ENCODE results near the gene SHC2. TPM values are rescaled to one million over a fixed set of nuclear protein-coding genes. Genes with fewer than 3 reads are reported as not detected.

SHC2 gene
- total and polyA plus RNA-seq, 2 of the 13 experiments (the other 11 are each of a cell fraction or from before 2014, with no cell fraction given), result 9.0 to 18.3 TPM

GRCh38 chr19:441213-441836 is 19.5 kb downstream of the SHC2 start:
- no peak for FAIRE-seq
- in situ Hi-C loops (cut with HindIII; ENCODE audit: extremely low pct_ligation_motif_present, low pct_unique_long_range_greater_than_20kb), result no loop called here
- no peak overlapping the region for H3K27ac ChIP-seq (ENCODE audit: extremely low read length, insufficient read depth, low read length)

More at GRCh38 chr19:441213-441836, 19.5 kb downstream of the SHC2 start:
- no peak overlapping the region for H3K9ac ChIP-seq (ENCODE audit: insufficient read depth, low read depth, low read length)
- WGBS (ENCODE audit: low lambda C conversion rate), result 83% methylated on average over 23 of the region's 23 CpGs
- ChIA-PET CTCF (ENCODE audit: low intra/inter-chr PET ratio, low total read pairs) (no interaction called here), POLR2A (no interaction called here)
- ATAC-seq (no peak), DNase-seq (ENCODE audit: low spot score) (no peak)
- TF ChIP-seq TBX3 (IDR thresholded peaks at IDR 0.05; ENCODE audit: borderline replicate concordance), result no peak
- no peak for TF ChIP-seq CC2D1A (CRISPR knock-in tag; IDR thresholded peaks at IDR 0.05)
- TF ChIP-seq SMARCC2 (IDR thresholded peaks at IDR 0.05), result no peak
- TF ChIP-seq ZKSCAN8 (CRISPR knock-in tag; IDR thresholded peaks at IDR 0.05; ENCODE audit: borderline replicate concordance), result no peak
- TF ChIP-seq MED13 (CRISPR knock-in tag; IDR thresholded peaks at IDR 0.05), result no peak
- no peak for TF ChIP-seq PBX2 (CRISPR knock-in tag; IDR thresholded peaks at IDR 0.05)
- TF ChIP-seq THAP8 (CRISPR knock-in tag; IDR thresholded peaks at IDR 0.05; ENCODE audit: borderline replicate concordance), result no peak
- TF ChIP-seq MLX (CRISPR knock-in tag; IDR thresholded peaks at IDR 0.05), result no peak
- no peak for TF ChIP-seq HNRNPL (IDR thresholded peaks at IDR 0.05; ENCODE audit: low read depth, low read length)
- no peak for TF ChIP-seq HDAC2 (CRISPR knock-in tag; IDR thresholded peaks at IDR 0.05)
- TF ChIP-seq GLI4 (CRISPR knock-in tag; IDR thresholded peaks at IDR 0.05; ENCODE audit: borderline replicate concordance), result no peak
- TF ChIP-seq SNAPC5 (CRISPR knock-in tag; IDR thresholded peaks at IDR 0.05; ENCODE audit: borderline replicate concordance), result no peak
- TF ChIP-seq ZNF143 (CRISPR knock-in tag; IDR thresholded peaks at IDR 0.05), result no peak
- no peak for TF ChIP-seq CAMTA2 (CRISPR knock-in tag; IDR thresholded peaks at IDR 0.05; ENCODE audit: borderline replicate concordance)
- no peak for TF ChIP-seq TRIM24 (CRISPR knock-in tag; IDR thresholded peaks at IDR 0.05)
- TF ChIP-seq ZBTB14 (CRISPR knock-in tag; IDR thresholded peaks at IDR 0.05), result no peak
- TF ChIP-seq NFIB (CRISPR knock-in tag; IDR thresholded peaks at IDR 0.05; ENCODE audit: borderline replicate concordance), result no peak
- TF ChIP-seq SIN3B (IDR thresholded peaks at IDR 0.05; ENCODE audit: low read length), result no peak
- no TSS peak for BruUV-seq (replicated peaks)
- H3K36me3 ChIP-seq (replicated peaks in 1 of 2; ENCODE audit: control insufficient read depth in 1 of 2, insufficient read depth in 2 of 2, low read length in 2 of 2), result no peaks in the 10 kb centered on the region
- no peaks in the 10 kb centered on the region for H3K27me3 ChIP-seq (ENCODE audit: control insufficient read depth in 1 of 2, insufficient read depth in 2 of 2, low read length in 2 of 2)
- no peaks in the 10 kb centered on the region for H3K9me3 ChIP-seq (ENCODE audit: low read length)
- intact Hi-C loops (cut with micrococcal nuclease; ENCODE audit: unreplicated experiment), result no loop called here
- H2AFZ ChIP-seq (ENCODE audit: low read length), result no peak overlapping the region
- no peaks in the 10 kb centered on the region for H3K4me1 ChIP-seq (ENCODE audit: insufficient read depth, low read length)
- peaks cover 2% of the 10 kb centered on the region; the same call in 1 of the 2 replicates for H4K20me1 ChIP-seq (ENCODE audit: insufficient read depth, low read length)
- H3K4me3 ChIP-seq (replicated peaks in 1 of 3; ENCODE audit: insufficient read depth in 1 of 3, low read depth in 2 of 3, low read length in 3 of 3), result no peak overlapping the region
- no peaks in the 10 kb centered on the region for H3K79me2 ChIP-seq (ENCODE audit: insufficient read depth, low read length)
- H3K4me2 ChIP-seq (ENCODE audit: low read depth, low read length), result no peak overlapping the region
